ENCODE data around the gene BRSK2.

The BRSK2 gene

GRCh38 chr11:1377231-1377780, 12.4 kb upstream of the BRSK2 start:
- DNase-seq: no peak

GRCh38 chr11:1381793-1382425, 7.8 kb upstream of the BRSK2 start:
- no peak for DNase-seq

GRCh38 chr11:1382429-1382828, 7.3 kb upstream of the BRSK2 start:
- no peak for DNase-seq

- peak; percentile 83 for DNase-seq
Measured at GRCh38 chr11:1382831-1383607, 6.7 kb upstream of the BRSK2 start.

GRCh38 chr11:1384199-1384970, 5.3 kb upstream of the BRSK2 start:
- DNase-seq: no peak

GRCh38 chr11:1387521-1387920, 2.2 kb upstream of the BRSK2 start:
- DNase-seq: no peak

- DNase-seq: peak; percentile 12
Measured at GRCh38 chr11:1387961-1388762, 1.6 kb upstream of the BRSK2 start.

GRCh38 chr11:1388763-1389102, 1.0 kb upstream of the BRSK2 start:
- no peak for DNase-seq

- DNase-seq: peak; percentile 96
Measured at GRCh38 chr11:1389103-1389931, 417 bp upstream of the BRSK2 start.

- DNase-seq: peak; percentile 51
Measured at GRCh38 chr11:1390569-1391164, 933 bp downstream of the BRSK2 start.

GRCh38 chr11:1391165-1392075, 1.7 kb downstream of the BRSK2 start:
- peak; percentile 70 for DNase-seq

- DNase-seq: no peak
Measured at GRCh38 chr11:1392111-1392510, 2.4 kb downstream of the BRSK2 start.

GRCh38 chr11:1392561-1392960, 2.8 kb downstream of the BRSK2 start:
- no peak for DNase-seq

GRCh38 chr11:1393038-1393710, 3.4 kb downstream of the BRSK2 start:
- DNase-seq: no peak

GRCh38 chr11:1394936-1395772, 5.4 kb downstream of the BRSK2 start:
- DNase-seq: no peak

- DNase-seq: no peak
Measured at GRCh38 chr11:1395773-1396374, 6.1 kb downstream of the BRSK2 start.

- no peak for DNase-seq
Measured at GRCh38 chr11:1396375-1396841, 6.7 kb downstream of the BRSK2 start.
